ENCODE measurements around the gene TTC13.

The TTC13 gene

GRCh38 chr1:230858918-230859729, 119.5 kb downstream of the TTC13 start:
- no peak overlapping the region for H3K4me3 ChIP-seq (ENCODE audit: low read length)
- DNase-seq (ENCODE audit: low read depth), result no peak
- TF ChIP-seq CTCF (conservative IDR thresholded peaks at IDR 0.05; ENCODE audit: low read depth, low read length), result no peak

- H3K4me3 ChIP-seq (ENCODE audit: low read length), result no peak overlapping the region
- DNase-seq (ENCODE audit: low read depth), result no peak
- TF ChIP-seq CTCF (conservative IDR thresholded peaks at IDR 0.05; ENCODE audit: low read depth, low read length), result no peak
Observed at GRCh38 chr1:230858236-230858820, 120.3 kb downstream of the TTC13 start.

GRCh38 chr1:230857822-230858221, 120.8 kb downstream of the TTC13 start:
- TF ChIP-seq CTCF (conservative IDR thresholded peaks at IDR 0.05; ENCODE audit: low read depth, low read length), result no peak
- no peak overlapping the region for H3K4me3 ChIP-seq (ENCODE audit: low read length)
- DNase-seq (ENCODE audit: low read depth), result no peak

- H3K4me3 ChIP-seq (ENCODE audit: low read length), result no peak overlapping the region
- no peak for DNase-seq (ENCODE audit: low read depth)
- no peak for TF ChIP-seq CTCF (conservative IDR thresholded peaks at IDR 0.05; ENCODE audit: low read depth, low read length)
Observed at GRCh38 chr1:230857077-230857476, 121.6 kb downstream of the TTC13 start.
